HepG2 (cell line): ENCODE results near the gene COL25A1. TPM values are rescaled to one million over a fixed set of nuclear protein-coding genes. Genes with fewer than 3 reads are reported as not detected.

Source experiments
- ATAC-seq: fragments of 200-7000 bp; cut with Tn5 transposase; 3 replicates; pipeline ENCODE4 v1.9.1; 2020; ENCODE audit warnings: mild to moderate bottlenecking, moderate library complexity
- BruUV-seq: library from RNA; stranded (reverse); fragments of 400-500 nt; replicated peaks from 2 replicates; lab custom pipeline; 2021; lab: Mats Ljungman, UMichigan
- CTCF ChIA-PET: fragments of 300-600 bp; formaldehyde crosslinking; extraction: SDS; loops from one replicate; lab custom pipeline; 2021; ENCODE audit warnings: low total read pairs, inconsistent platforms, low intra/inter-chr PET ratio; lab: Yijun Ruan, JAX
- POLR2A ChIA-PET: fragments of 350-600 bp; sonication (Branson Sonifier 250); formaldehyde crosslinking; loops from one replicate; lab custom pipeline; 2020; ENCODE audit warnings: antibody characterized with exemption, inconsistent platforms; lab: Yijun Ruan, JAX
- DNase-seq: peaks from one replicate; pipeline ENCODE4 v3.0.0-alpha.2; 2015; ENCODE audit warnings: low spot score
- FAIRE-seq: peaks from 3 replicates; lab custom pipeline; 2011; peaks lifted over from hg19 to GRCh38; lab: Jason Lieb, UNC
- H2AFZ ChIP-seq: one replicate; pipeline ENCODE4 v1.6.1; 2011; ENCODE audit warnings: low read length, inconsistent platforms
- H3K27ac ChIP-seq: fragments of 300-600 bp; 3 replicates; pipeline ENCODE4 v1.8.0; 2011; ENCODE audit warnings: mixed run types, mild to moderate bottlenecking, mixed read lengths, low read length, inconsistent platforms; ENCODE audit not compliant: insufficient read depth; ENCODE audit errors: extremely low read length
- H3K27me3 ChIP-seq, 2 experiments: fragments of 200-600 bp in 1 of 2; 2 replicates in 1 of 2; 3 replicates in 1 of 2; pipeline versions ENCODE4 v1.6.0 to v1.8.0; 2011; ENCODE audit warnings: low read length in 2 of 2, mild to moderate bottlenecking in 2 of 2, moderate library complexity in 2 of 2, inconsistent platforms in 1 of 2; ENCODE audit not compliant: insufficient read depth in 2 of 2, control insufficient read depth in 1 of 2
- H3K36me3 ChIP-seq, 2 experiments: fragments of 200-600 bp in 1 of 2; replicated peaks in 1 of 2; 2 replicates in 1 of 2; 3 replicates in 1 of 2; pipeline versions ENCODE4 v1.5.1 to v1.8.0; 2011; ENCODE audit warnings: low read length in 2 of 2, inconsistent platforms in 1 of 2; ENCODE audit not compliant: insufficient read depth in 2 of 2, control insufficient read depth in 1 of 2
- H3K4me1 ChIP-seq: 2 replicates; pipeline ENCODE4 v1.5.1; 2012; ENCODE audit warnings: low read length, inconsistent platforms; ENCODE audit not compliant: insufficient read depth
- H3K4me2 ChIP-seq: 2 replicates; pipeline ENCODE4 v1.6.0; 2011; ENCODE audit warnings: low read depth, low read length, inconsistent platforms
- H3K4me3 ChIP-seq, 3 experiments: fragments of 200-600 bp in 1 of 3; sonication (generic), shearing (Covaris generic) in 1 of 3; replicated peaks in 1 of 3; 2 replicates each; pipeline ENCODE4 v1.5.1; 2011 to 2016; ENCODE audit warnings: low read length in 3 of 3, inconsistent platforms in 2 of 3, low read depth in 2 of 3, mild to moderate bottlenecking in 2 of 3, control low read depth in 1 of 3, mixed read lengths in 1 of 3; ENCODE audit not compliant: insufficient read depth in 1 of 3
- H3K79me2 ChIP-seq: one replicate; pipeline ENCODE4 v1.6.1; 2011; ENCODE audit warnings: low read length, inconsistent platforms; ENCODE audit not compliant: insufficient read depth
- H3K9ac ChIP-seq: 2 replicates; pipeline ENCODE4 v1.6.0; 2011; ENCODE audit warnings: mild to moderate bottlenecking, low read depth, low read length, inconsistent platforms; ENCODE audit not compliant: insufficient read depth
- H3K9me3 ChIP-seq: 2 replicates; pipeline ENCODE4 v1.5.1; 2012; ENCODE audit warnings: mild to moderate bottlenecking, low read length
- H4K20me1 ChIP-seq: 2 replicates; pipeline ENCODE4 v1.6.0; 2011; ENCODE audit warnings: inconsistent platforms, mild to moderate bottlenecking, low read length, moderate library complexity; ENCODE audit not compliant: insufficient read depth
- AHDC1 ChIP-seq: sonication (generic); formaldehyde crosslinking; IDR thresholded peaks from 2 replicates; pipeline ENCODE4 v1.5.1; 2020; ENCODE audit warnings: mild to moderate bottlenecking, missing genetic modification reagents, borderline replicate concordance
- BRCA1 ChIP-seq: sonication (generic); formaldehyde crosslinking; IDR thresholded peaks from 2 replicates; pipeline ENCODE4 v1.4.0; 2020; ENCODE audit warnings: missing genetic modification reagents
- CREBL2 ChIP-seq: sonication (generic); formaldehyde crosslinking; IDR thresholded peaks from 2 replicates; pipeline ENCODE4 v1.8.1; 2023; ENCODE audit warnings: missing genetic modification reagents, mild to moderate bottlenecking, borderline replicate concordance
- ELF4 ChIP-seq: sonication (generic); formaldehyde crosslinking; IDR thresholded peaks from 2 replicates; pipeline ENCODE4 v1.5.0; 2020; ENCODE audit warnings: missing genetic modification reagents, mild to moderate bottlenecking, moderate library complexity, borderline replicate concordance
- MAF1 ChIP-seq: sonication (generic); formaldehyde crosslinking; IDR thresholded peaks from 2 replicates; pipeline ENCODE4 v1.5.0; 2020; ENCODE audit warnings: missing genetic modification reagents, borderline replicate concordance
- MIER2 ChIP-seq: IDR thresholded peaks from 2 replicates; pipeline ENCODE4 v1.6.1; 2016; ENCODE audit warnings: missing biosample characterization, missing genetic modification reagents
- PCBP2 ChIP-seq: fragments of 200-400 bp; formaldehyde crosslinking; optimal IDR thresholded peaks from 2 replicates; pipeline ENCODE3; 2018; ENCODE audit warnings: low read length, low read depth; ENCODE audit not compliant: poor library complexity, severe bottlenecking
- PRDM4 ChIP-seq: sonication (generic); formaldehyde crosslinking; IDR thresholded peaks from 2 replicates; pipeline ENCODE4 v1.9.0; 2021; ENCODE audit warnings: missing genetic modification reagents, borderline replicate concordance
- REXO4 ChIP-seq: sonication (generic); formaldehyde crosslinking; IDR thresholded peaks from 2 replicates; pipeline ENCODE4 v1.8.0; 2022; ENCODE audit warnings: missing genetic modification reagents, mild to moderate bottlenecking, borderline replicate concordance
- THAP11 ChIP-seq: IDR thresholded peaks from 2 replicates; pipeline ENCODE4 v1.6.1; 2016; ENCODE audit warnings: missing biosample characterization, missing genetic modification reagents
- ZBTB39 ChIP-seq: sonication (generic); formaldehyde crosslinking; IDR thresholded peaks from 2 replicates; pipeline ENCODE4 v1.5.0; 2020; ENCODE audit warnings: missing genetic modification reagents
- ZNF768 ChIP-seq: sonication (generic); formaldehyde crosslinking; IDR thresholded peaks from 2 replicates; pipeline ENCODE4 v1.4.0; 2020; ENCODE audit warnings: missing genetic modification reagents
- WGBS: methylation state at CpG from one replicate; pipeline ENCODE4 v1.1.6; 2017; ENCODE audit warnings: low lambda C conversion rate; 5-methylcytosine and 5-hydroxymethylcytosine counted together
- in situ Hi-C: cut with HindIII; loops from 2 replicates; pipeline ENCODE4 v1.10.0; 2017; ENCODE audit warnings: low pct_unique_long_range_greater_than_20kb; ENCODE audit not compliant: extremely low pct_ligation_motif_present
- intact Hi-C: fragments of 100-400 bp; cut with micrococcal nuclease; formaldehyde crosslinking; loops from one replicate; pipeline ENCODE4 v1.10.0; 2022; ENCODE audit not compliant: unreplicated experiment
- polyA plus RNA-seq, 8 experiments: library from polyadenylated mRNA; depleted of rRNA in 3 of 8; stranded (reverse) in 7 of 8; unstranded in 1 of 8; fragments of >200 nt; fragmentation: Illumina TruSeq in 4 of 8; extraction: Trizol in 4 of 8; gene quantifications; 2 replicates each; pipeline versions ENCODE4 v1.2.1 to v1.2.3, GENCODE V29; 2011 to 2016; ENCODE audit warnings: low read depth in 4 of 8, missing spikeins in 1 of 8, mixed read lengths in 1 of 8; ENCODE audit not compliant: insufficient read depth in 1 of 8
- total RNA-seq, 5 experiments: library from RNA; depleted of rRNA; stranded (reverse); fragments of >200 nt; fragmentation: Illumina TruSeq; extraction: Trizol; gene quantifications; 2 replicates each; pipeline ENCODE4 v1.2.3, GENCODE V29; 2016; ENCODE audit warnings: low read depth in 1 of 5

COL25A1 gene
- total and polyA plus RNA-seq, 2 of the 13 experiments (the other 11 are each of a cell fraction or from before 2014, with no cell fraction given), result not detected

GRCh38 chr4:108917255-108917654 is 385.2 kb downstream of the COL25A1 start (continued):
- TF ChIP-seq AHDC1 (CRISPR knock-in tag), result no peak
- no peak for TF ChIP-seq ZNF768
- TF ChIP-seq PRDM4 (CRISPR knock-in tag), result no peak

- in situ Hi-C loops (no loop called here), intact Hi-C loops (no loop called here)
- no TSS peak for BruUV-seq
- no peak overlapping the region for H3K27ac ChIP-seq
- ATAC-seq (no peak), DNase-seq (no peak), FAIRE-seq (no peak)
- WGBS, result 73% methylated on average over 4 of the region's 4 CpGs
- no peaks in the 10 kb centered on the region for H3K9me3 ChIP-seq
- no peaks in the 10 kb centered on the region for H3K79me2 ChIP-seq
- no peak overlapping the region for H3K9ac ChIP-seq
- no peak overlapping the region for H3K4me2 ChIP-seq
- H2AFZ ChIP-seq, result no peak overlapping the region
- H3K36me3 ChIP-seq, result no peaks in the 10 kb centered on the region
- ChIA-PET POLR2A (no interaction called here), CTCF (no interaction called here)
- H3K27me3 ChIP-seq, result no peaks in the 10 kb centered on the region
- no peak overlapping the region for H3K4me3 ChIP-seq
- no peaks in the 10 kb centered on the region for H3K4me1 ChIP-seq
- H4K20me1 ChIP-seq, result no peaks in the 10 kb centered on the region
- no peak for TF ChIP-seq ELF4 (CRISPR knock-in tag)
- no peak for TF ChIP-seq ZBTB39 (CRISPR knock-in tag)
- no peak for TF ChIP-seq MAF1 (CRISPR knock-in tag)
- no peak for TF ChIP-seq MIER2
- no peak for TF ChIP-seq BRCA1 (CRISPR knock-in tag)
- TF ChIP-seq REXO4 (CRISPR knock-in tag), result no peak
- no peak for TF ChIP-seq CREBL2 (CRISPR knock-in tag)
- TF ChIP-seq THAP11, result no peak
- TF ChIP-seq PCBP2, result no peak
These were observed 385.8 kb downstream of the COL25A1 start for GRCh38 chr4:108916638-108917037.
